H1 (cell line): ENCODE results near the gene PPP1R14B. TPM values are rescaled to one million over a fixed set of nuclear protein-coding genes. Genes with fewer than 3 reads are reported as not detected.

Experiments used
- CTCF ChIA-PET: fragments of 300-600 bp; sonication (Branson Sonifier 250); formaldehyde crosslinking; loops from one replicate; lab custom pipeline; 2021; ENCODE audit not compliant: partially characterized antibody; lab: Charles Lee
- POLR2A ChIA-PET: fragments of 300-600 bp; sonication (Branson Sonifier 250); formaldehyde crosslinking; loops from one replicate; lab custom pipeline; 2021; ENCODE audit warnings: inconsistent platforms; ENCODE audit not compliant: partially characterized antibody; lab: Charles Lee
- DNase-seq, 2 experiments: peaks; one replicate each; pipeline versions ENCODE4 v3.0.0 to v3.0.0-alpha.2; 2010 to 2022; ENCODE audit warnings: low spot score in 2 of 2, low read depth in 1 of 2, mixed read lengths in 1 of 2
- FAIRE-seq: peaks from 2 replicates; lab custom pipeline; 2011; peaks lifted over from hg19 to GRCh38; lab: Jason Lieb, UNC
- H2AFZ ChIP-seq: 2 replicates; pipeline ENCODE4 v1.8.1; 2012; ENCODE audit warnings: low read length, inconsistent platforms
- H2AK5ac ChIP-seq: 2 replicates; pipeline ENCODE4 v1.6.1; 2013; ENCODE audit warnings: low read depth, low read length
- H2BK120ac ChIP-seq: replicated peaks from 2 replicates; pipeline ENCODE3; 2013; ENCODE audit warnings: low read depth, low read length, inconsistent platforms
- H2BK12ac ChIP-seq: 2 replicates; pipeline ENCODE4 v1.6.1; 2013; ENCODE audit warnings: low read depth, low read length
- H2BK15ac ChIP-seq: 2 replicates; pipeline ENCODE4 v1.6.1; 2013; ENCODE audit warnings: low read length
- H2BK20ac ChIP-seq: 2 replicates; pipeline ENCODE4 v1.6.1; 2013; ENCODE audit warnings: low read length
- H2BK5ac ChIP-seq: 2 replicates; pipeline ENCODE4 v1.6.1; 2013; ENCODE audit warnings: low read depth, low read length
- H3K14ac ChIP-seq: 2 replicates; pipeline ENCODE4 v1.6.1; 2013; ENCODE audit warnings: inconsistent platforms; ENCODE audit not compliant: insufficient read length
- H3K18ac ChIP-seq: 2 replicates; pipeline ENCODE4 v1.6.1; 2013; ENCODE audit warnings: low read length; ENCODE audit errors: extremely low read depth
- H3K23ac ChIP-seq: 2 replicates; pipeline ENCODE4 v1.6.1; 2013; ENCODE audit warnings: inconsistent platforms; ENCODE audit not compliant: insufficient read length
- H3K23me2 ChIP-seq: 2 replicates; pipeline ENCODE4 v1.6.1; 2013; ENCODE audit warnings: low read depth, low read length
- H3K27ac ChIP-seq: 2 replicates; pipeline ENCODE4 v1.6.1; 2011; ENCODE audit warnings: low read depth, low read length, inconsistent platforms
- H3K27me3 ChIP-seq, 4 experiments: replicated peaks in 1 of 4; 1 replicate in 1 of 4; 2 replicates in 3 of 4; pipeline versions ENCODE4 v1.6.1 to v1.8.1; 2011 to 2013; ENCODE audit warnings: low read length in 3 of 4, mild to moderate bottlenecking in 3 of 4, inconsistent platforms in 2 of 4, mixed read lengths in 2 of 4, moderate library complexity in 1 of 4; ENCODE audit not compliant: control insufficient read depth in 3 of 4, insufficient read depth in 3 of 4; ENCODE audit errors: extremely low read depth in 1 of 4
- H3K36me3 ChIP-seq, 4 experiments: 2 replicates each; pipeline versions ENCODE4 v1.6.1 to v1.8.1; 2011 to 2013; ENCODE audit warnings: mild to moderate bottlenecking in 4 of 4, low read length in 3 of 4, moderate library complexity in 2 of 4, control low read depth in 1 of 4, inconsistent platforms in 1 of 4; ENCODE audit not compliant: insufficient read depth in 4 of 4, control insufficient read depth in 2 of 4
- H3K4ac ChIP-seq: replicated peaks from 2 replicates; pipeline ENCODE3; 2013; ENCODE audit warnings: low read length, low read depth, mixed read lengths, inconsistent platforms; ENCODE audit not compliant: insufficient read length
- H3K4me1 ChIP-seq, 4 experiments: replicated peaks in 1 of 4; 1 replicate in 1 of 4; 2 replicates in 3 of 4; pipeline versions ENCODE4 v1.6.1 to v1.8.1; 2011 to 2013; ENCODE audit warnings: low read length in 3 of 4, inconsistent platforms in 2 of 4, mixed read lengths in 1 of 4; ENCODE audit not compliant: insufficient read depth in 4 of 4, control insufficient read depth in 3 of 4
- H3K4me2 ChIP-seq, 2 experiments: 2 replicates each; pipeline versions ENCODE4 v1.6.1 to v1.8.1; 2011 to 2013; ENCODE audit warnings: low read depth in 2 of 2, low read length in 2 of 2, control low read depth in 1 of 2, inconsistent platforms in 1 of 2, mild to moderate bottlenecking in 1 of 2; ENCODE audit not compliant: insufficient read depth in 1 of 2
- H3K4me3 ChIP-seq, 4 experiments: fragments of 200-600, 300-600 bp in 1 of 4; sonication (generic), shearing (Covaris generic), sonication (Bioruptor Twin) in 1 of 4; 2 replicates each; pipeline versions ENCODE4 v1.5.1 to v1.8.1; 2011 to 2016; ENCODE audit warnings: low read length in 4 of 4, low read depth in 3 of 4, control low read depth in 2 of 4, inconsistent platforms in 2 of 4, mild to moderate bottlenecking in 2 of 4, mixed read lengths in 1 of 4, moderate library complexity in 1 of 4; ENCODE audit not compliant: insufficient read depth in 2 of 4; ENCODE audit errors: extremely low read depth in 1 of 4
- H3K56ac ChIP-seq: replicated peaks from 2 replicates; pipeline ENCODE3; 2013; ENCODE audit warnings: low read depth, mild to moderate bottlenecking, mixed read lengths, low read length, inconsistent platforms; ENCODE audit not compliant: insufficient read length
- H3K79me1 ChIP-seq: 2 replicates; pipeline ENCODE4 v1.6.1; 2013; ENCODE audit warnings: low read depth, low read length, control low read depth
- H3K79me2 ChIP-seq, 2 experiments: 2 replicates each; pipeline versions ENCODE4 v1.6.1 to v1.8.1; 2012 to 2013; ENCODE audit warnings: low read length in 2 of 2, mild to moderate bottlenecking in 2 of 2, inconsistent platforms in 1 of 2; ENCODE audit not compliant: insufficient read depth in 2 of 2, control insufficient read depth in 1 of 2
- H3K9ac ChIP-seq, 4 experiments: replicated peaks in 1 of 4; 1 replicate in 1 of 4; 2 replicates in 3 of 4; pipeline versions ENCODE4 v1.6.1 to v1.8.1; 2011 to 2013; ENCODE audit warnings: low read depth in 3 of 4, low read length in 3 of 4, control low read depth in 2 of 4, mild to moderate bottlenecking in 2 of 4, moderate library complexity in 2 of 4, inconsistent platforms in 1 of 4; ENCODE audit errors: extremely low read depth in 1 of 4
- H3K9me3 ChIP-seq, 2 experiments: 2 replicates each; pipeline versions ENCODE4 v1.6.1 to v1.8.1; 2012 to 2013; ENCODE audit warnings: mild to moderate bottlenecking in 2 of 2, moderate library complexity in 2 of 2, control low read depth in 1 of 2, inconsistent platforms in 1 of 2, low read depth in 1 of 2, low read length in 1 of 2, mixed read lengths in 1 of 2; ENCODE audit not compliant: insufficient read depth in 2 of 2
- H4K20me1 ChIP-seq, 2 experiments: replicated peaks in 1 of 2; 2 replicates each; pipeline versions ENCODE3 to v1.8.1; 2011 to 2013; ENCODE audit warnings: inconsistent platforms in 2 of 2, low read length in 2 of 2, mild to moderate bottlenecking in 1 of 2; ENCODE audit not compliant: insufficient read depth in 2 of 2, control insufficient read depth in 1 of 2
- H4K5ac ChIP-seq: 2 replicates; pipeline ENCODE4 v1.6.1; 2013; ENCODE audit warnings: low read length, low read depth, mixed read lengths, inconsistent platforms; ENCODE audit not compliant: insufficient read length
- H4K8ac ChIP-seq: 2 replicates; pipeline ENCODE4 v1.8.0; 2013; ENCODE audit warnings: mild to moderate bottlenecking, moderate library complexity, low read length, inconsistent platforms; ENCODE audit not compliant: insufficient read depth; ENCODE audit errors: extremely low read depth
- H4K91ac ChIP-seq: replicated peaks from 2 replicates; pipeline ENCODE3; 2013; ENCODE audit warnings: low read length, mixed read lengths, inconsistent platforms; ENCODE audit not compliant: insufficient read length
- CTBP2 ChIP-seq: IDR thresholded peaks from 2 replicates; pipeline ENCODE4 v1.7.0; 2011; ENCODE audit warnings: borderline replicate concordance, mild to moderate bottlenecking, moderate library complexity, mixed read lengths, low read length; ENCODE audit not compliant: insufficient read depth, insufficient read length
- POLR2A ChIP-seq, 2 experiments: IDR thresholded peaks; 1 replicate in 1 of 2; 2 replicates in 1 of 2; pipeline ENCODE4 v1.6.1; 2011; ENCODE audit warnings: low read depth in 2 of 2, low read length in 2 of 2, mild to moderate bottlenecking in 2 of 2; ENCODE audit errors: control extremely low read depth in 1 of 2
- SAP30 ChIP-seq: fragments of 300-600 bp; sonication (generic); IDR thresholded peaks from 2 replicates; pipeline ENCODE4 v1.7.1; 2012; ENCODE audit warnings: low read length, moderate library complexity, mild to moderate bottlenecking, inconsistent platforms; ENCODE audit not compliant: insufficient read depth, insufficient replicate concordance
- WGBS, 2 experiments: shearing (Covaris generic) in 1 of 2; methylation state at CpG; one replicate each; pipeline versions ENCODE4 v1.1.6 to v1.1.7; 2013 to 2015; ENCODE audit warnings: low lambda C conversion rate in 2 of 2, mixed read lengths in 2 of 2, inconsistent platforms in 1 of 2, low coverage in 1 of 2, missing lambda C conversion rate in 1 of 2; ENCODE audit not compliant: insufficient replicate concordance in 2 of 2, insufficient coverage in 1 of 2, insufficient read length in 1 of 2; ENCODE audit errors: extremely low coverage in 1 of 2, missing lambda C conversion rate in 1 of 2; 5-methylcytosine and 5-hydroxymethylcytosine counted together
- polyA plus RNA-seq, 7 experiments: library from polyadenylated mRNA; depleted of rRNA in 3 of 7; stranded (reverse) in 5 of 7; unstranded in 2 of 7; fragments of >200 nt in 5 of 7; fragments of 200-250 nt in 2 of 7; gene quantifications; 1 replicate in 5 of 7; 2 replicates in 1 of 7; 4 replicates in 1 of 7; pipeline versions ENCODE4 v1.2.1 to v1.2.3, GENCODE V29; 2011 to 2013; ENCODE audit warnings: missing spikeins in 2 of 7, mixed read lengths in 2 of 7
- total RNA-seq: library from RNA; stranded (reverse); fragmentation: NEBNext Ultra II Directional; extraction: Animal tissue kit (Norgen Biotek cat#: 25700); gene quantifications from 2 replicates; pipeline ENCODE4 v1.2.1, GENCODE V29; 2021

The PPP1R14B gene
- total and polyA plus RNA-seq, 2 of the 8 experiments (the other 6 are each of a cell fraction or from before 2014, with no cell fraction given) = 265 to 419 TPM

DNA sequence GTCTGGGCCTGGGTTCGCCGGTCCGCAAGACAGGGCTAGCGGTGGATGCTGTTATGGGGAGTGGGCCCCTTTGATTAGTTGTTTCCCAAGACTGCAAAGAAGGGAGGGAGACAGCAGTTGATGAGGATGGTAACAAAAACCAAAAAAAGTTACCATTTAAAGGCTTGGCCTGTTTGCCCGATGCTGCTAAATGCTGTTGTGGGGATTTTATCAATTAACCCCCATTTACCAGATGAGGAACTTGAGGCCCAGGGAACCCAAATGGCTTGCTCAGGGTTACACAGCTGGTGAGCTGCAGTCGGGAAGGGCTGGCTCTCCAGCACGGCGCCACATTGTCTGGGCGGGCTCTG is 24.1 kb downstream of the PPP1R14B start:
- no peak overlapping the region for H4K8ac ChIP-seq
- CTCF ChIA-PET = interaction anchor here (1.2 to 6.5 kb wide), 6 partner anchors 9 to 434 kb away, joined by 3 to 64 read pairs (median 6); partner anchors contain the start of genes FERMT3 and PLCB3

More for the DNA sequence above, 24.1 kb downstream of the PPP1R14B start:
- Histone ChIP-seq H3K79me2 (no peaks in the 10 kb centered on the region), H3K4ac (no peak overlapping the region), H2BK5ac (no peak overlapping the region), H2BK12ac (no peak overlapping the region), H2BK15ac (no peak overlapping the region), H4K5ac (no peak overlapping the region), H2BK120ac (no peak overlapping the region), H2AK5ac (no peak overlapping the region), H2AFZ (no peak overlapping the region), H3K79me1 (no peaks in the 10 kb centered on the region), H2BK20ac (no peak overlapping the region), H3K27ac (no peak overlapping the region), H3K23ac (no peak overlapping the region), H3K4me1 (peaks cover 0 to 18% (median 12%) of the 10 kb centered on the region in 4 experiments; a peak in 6 of 7 replicates), H3K4me3 (no peak overlapping the region), H3K23me2 (peaks cover 10% of the 10 kb centered on the region; the same call in 1 of the 2 replicates), H3K9me3 (no peaks in the 10 kb centered on the region), H3K27me3 (no peaks in the 10 kb centered on the region), H4K91ac (no peak overlapping the region), H4K20me1 (peaks cover 2 to 13% of the 10 kb centered on the region in 2 experiments), H3K14ac (no peak overlapping the region), H3K4me2 (no peak overlapping the region), H3K56ac (no peak overlapping the region), H3K9ac (no peak overlapping the region), H3K18ac (no peak overlapping the region), H3K36me3 (peaks cover 0 to 9% (median 5%) of the 10 kb centered on the region in 4 experiments; a peak in 4 of 8 replicates)
- WGBS, 2 experiments = 93% methylated on average over 9 of the region's 9 CpGs; no CpG with 5 or more reads in 1 of the 2 experiments
- no peak for DNase-seq
- POLR2A ChIA-PET = interaction anchor here (2.1 to 14.1 kb wide), 4 partner anchors 12 to 45 kb away, joined by 6 to 253 read pairs (median 37); partner anchors contain the start of genes FERMT3, FKBP2, PPP1R14B and VEGFB
- TF ChIP-seq SAP30 = no peak
- TF ChIP-seq POLR2A (IDR thresholded peaks at IDR 0.05; ENCODE audit: control extremely low read depth in 1 of 2, low read depth in 2 of 2, low read length in 2 of 2) = 0 out of 3 replicates have a peak, but pooled peaks of 1 of the 2 experiments have one; percentile 50
- no peak for TF ChIP-seq CTBP2
- no peak for FAIRE-seq
